IPS-15b (cell line): ENCODE results near the gene ZMIZ2.

Source experiments
- H3K27me3 ChIP-seq: one replicate; pipeline ENCODE4 v1.6.1; 2013; ENCODE audit warnings: low read length; ENCODE audit not compliant: control insufficient read depth, insufficient read depth
- H3K36me3 ChIP-seq: one replicate; pipeline ENCODE4 v1.6.1; 2013; ENCODE audit warnings: low read length; ENCODE audit not compliant: control insufficient read depth, insufficient read depth
- H3K4me1 ChIP-seq: one replicate; pipeline ENCODE4 v1.6.1; 2013; ENCODE audit warnings: mild to moderate bottlenecking, low read length; ENCODE audit not compliant: control insufficient read depth, insufficient read depth
- H3K4me3 ChIP-seq: one replicate; pipeline ENCODE4 v1.5.1; 2013; ENCODE audit warnings: low read depth, low read length
- H3K9ac ChIP-seq: one replicate; pipeline ENCODE4 v1.6.1; 2013; ENCODE audit warnings: low read depth, mild to moderate bottlenecking, low read length
- H3K9me3 ChIP-seq: one replicate; pipeline ENCODE4 v1.6.1; 2013; ENCODE audit warnings: mild to moderate bottlenecking, low read length; ENCODE audit not compliant: control insufficient read depth, insufficient read depth

ZMIZ2 gene

DNA sequence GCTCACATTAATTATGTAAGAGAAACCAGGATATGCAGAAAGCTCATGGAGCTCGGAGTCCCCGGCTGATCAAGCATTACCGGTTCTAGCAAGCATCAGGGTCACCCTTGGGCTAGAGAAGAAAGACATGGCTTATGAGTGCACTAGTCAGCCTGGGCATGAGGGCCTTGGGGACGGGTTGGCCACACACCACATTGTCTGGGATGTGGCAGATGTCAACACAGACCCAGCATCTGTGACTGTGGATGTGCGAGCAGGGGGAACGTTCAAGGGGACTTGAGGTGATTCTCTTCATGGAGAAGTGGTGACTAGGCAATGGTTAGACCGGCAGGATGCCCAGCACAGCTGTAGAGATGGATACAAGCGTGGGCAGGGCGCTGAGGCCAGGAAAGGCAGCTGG lies 13.7 kb downstream of the ZMIZ2 start:
- Histone ChIP-seq H3K27me3 (no peaks in the 10 kb centered on the region), H3K9ac (no peak overlapping the region), H3K36me3 (peaks cover 72% of the 10 kb centered on the region), H3K4me3 (no peak overlapping the region), H3K9me3 (no peaks in the 10 kb centered on the region), H3K4me1 (peaks cover 2% of the 10 kb centered on the region)

- H3K9me3 ChIP-seq, result no peaks in the 10 kb centered on the region
- H3K4me3 ChIP-seq, result no peak overlapping the region
- H3K9ac ChIP-seq, result no peak overlapping the region
- peaks cover 2% of the 10 kb centered on the region for H3K4me1 ChIP-seq
- peaks cover 73% of the 10 kb centered on the region for H3K36me3 ChIP-seq
- H3K27me3 ChIP-seq, result no peaks in the 10 kb centered on the region
Measured at GRCh38 chr7:44762726-44763522, 14.3 kb downstream of the ZMIZ2 start.

- Histone ChIP-seq H3K4me3 (no peak overlapping the region), H3K9me3 (no peaks in the 10 kb centered on the region), H3K27me3 (no peaks in the 10 kb centered on the region), H3K4me1 (peaks cover 2% of the 10 kb centered on the region), H3K9ac (no peak overlapping the region), H3K36me3 (peaks cover 72% of the 10 kb centered on the region)
Measured at GRCh38 chr7:44764081-44764480, 15.4 kb downstream of the ZMIZ2 start.

- Histone ChIP-seq H3K4me1 (peaks cover 2% of the 10 kb centered on the region), H3K36me3 (peaks cover 66% of the 10 kb centered on the region), H3K27me3 (no peaks in the 10 kb centered on the region), H3K9ac (no peak overlapping the region), H3K9me3 (no peaks in the 10 kb centered on the region), H3K4me3 (no peak overlapping the region)
Measured at GRCh38 chr7:44764665-44765578, 16.3 kb downstream of the ZMIZ2 start.

DNA sequence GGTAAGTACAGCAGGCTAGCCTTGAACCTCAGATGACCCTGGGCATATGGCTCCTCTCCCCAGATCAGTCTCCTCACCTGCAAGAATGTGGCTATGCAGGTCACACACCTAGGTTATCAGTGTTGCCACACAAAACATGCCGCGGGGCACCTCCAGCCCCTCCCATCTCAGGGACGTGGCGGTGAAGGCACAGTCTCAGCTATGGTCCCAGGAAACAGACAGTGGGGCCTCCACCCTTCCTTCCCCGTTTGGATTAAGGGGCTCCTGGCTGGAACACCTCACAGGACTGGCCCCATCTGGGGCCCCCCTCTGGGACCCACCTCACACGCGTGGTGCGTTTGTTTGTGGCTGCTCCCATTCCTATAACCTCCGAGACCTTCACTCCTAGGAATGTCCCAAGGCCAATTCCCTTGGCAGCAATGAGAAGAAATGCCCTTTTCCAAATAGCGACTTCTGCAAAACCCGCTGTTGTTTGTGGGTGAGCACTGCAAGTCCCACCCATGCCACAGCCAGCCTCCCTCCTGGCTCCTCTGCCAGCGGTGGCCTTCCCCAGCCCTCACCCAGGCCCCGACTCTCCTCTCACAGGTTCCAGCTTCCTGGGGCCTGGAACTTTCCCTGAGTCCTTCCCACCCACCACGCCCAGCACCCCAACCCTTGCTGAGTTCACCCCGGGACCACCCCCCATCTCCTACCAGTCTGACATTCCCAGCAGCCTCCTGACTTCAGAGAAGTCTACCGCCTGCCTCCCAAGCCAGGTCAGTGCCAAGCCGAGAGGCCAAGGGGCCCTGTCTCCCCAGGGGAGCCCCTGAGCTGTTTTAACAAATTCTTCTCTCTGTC lies 17.1 kb downstream of the ZMIZ2 start:
- peaks cover 66% of the 10 kb centered on the region for H3K36me3 ChIP-seq
- H3K9ac ChIP-seq, result no peak overlapping the region
- H3K27me3 ChIP-seq, result no peaks in the 10 kb centered on the region
- H3K4me1 ChIP-seq, result peaks cover 2% of the 10 kb centered on the region
- no peak overlapping the region for H3K4me3 ChIP-seq
- H3K9me3 ChIP-seq, result no peaks in the 10 kb centered on the region

- Histone ChIP-seq H3K36me3 (peaks cover 61% of the 10 kb centered on the region), H3K9ac (no peak overlapping the region), H3K4me3 (no peak overlapping the region), H3K9me3 (no peaks in the 10 kb centered on the region), H3K4me1 (peaks cover 2% of the 10 kb centered on the region), H3K27me3 (no peaks in the 10 kb centered on the region)
Measured at GRCh38 chr7:44766416-44766801, 17.8 kb downstream of the ZMIZ2 start.

GRCh38 chr7:44767134-44767911 lies 18.7 kb downstream of the ZMIZ2 start:
- H3K36me3 ChIP-seq, result peaks cover 56% of the 10 kb centered on the region
- H3K9ac ChIP-seq, result no peak overlapping the region
- H3K9me3 ChIP-seq, result no peaks in the 10 kb centered on the region

GRCh38 chr7:44767912-44768627 lies 19.4 kb downstream of the ZMIZ2 start:
- Histone ChIP-seq H3K27me3 (no peaks in the 10 kb centered on the region), H3K9ac (no peak overlapping the region), H3K9me3 (no peaks in the 10 kb centered on the region), H3K4me3 (no peak overlapping the region), H3K4me1 (no peaks in the 10 kb centered on the region), H3K36me3 (peaks cover 48% of the 10 kb centered on the region)

More at GRCh38 chr7:44767134-44767911, 18.7 kb downstream of the ZMIZ2 start:
- H3K27me3 ChIP-seq, result no peaks in the 10 kb centered on the region
- no peaks in the 10 kb centered on the region for H3K4me1 ChIP-seq
- no peak overlapping the region for H3K4me3 ChIP-seq

DNA sequence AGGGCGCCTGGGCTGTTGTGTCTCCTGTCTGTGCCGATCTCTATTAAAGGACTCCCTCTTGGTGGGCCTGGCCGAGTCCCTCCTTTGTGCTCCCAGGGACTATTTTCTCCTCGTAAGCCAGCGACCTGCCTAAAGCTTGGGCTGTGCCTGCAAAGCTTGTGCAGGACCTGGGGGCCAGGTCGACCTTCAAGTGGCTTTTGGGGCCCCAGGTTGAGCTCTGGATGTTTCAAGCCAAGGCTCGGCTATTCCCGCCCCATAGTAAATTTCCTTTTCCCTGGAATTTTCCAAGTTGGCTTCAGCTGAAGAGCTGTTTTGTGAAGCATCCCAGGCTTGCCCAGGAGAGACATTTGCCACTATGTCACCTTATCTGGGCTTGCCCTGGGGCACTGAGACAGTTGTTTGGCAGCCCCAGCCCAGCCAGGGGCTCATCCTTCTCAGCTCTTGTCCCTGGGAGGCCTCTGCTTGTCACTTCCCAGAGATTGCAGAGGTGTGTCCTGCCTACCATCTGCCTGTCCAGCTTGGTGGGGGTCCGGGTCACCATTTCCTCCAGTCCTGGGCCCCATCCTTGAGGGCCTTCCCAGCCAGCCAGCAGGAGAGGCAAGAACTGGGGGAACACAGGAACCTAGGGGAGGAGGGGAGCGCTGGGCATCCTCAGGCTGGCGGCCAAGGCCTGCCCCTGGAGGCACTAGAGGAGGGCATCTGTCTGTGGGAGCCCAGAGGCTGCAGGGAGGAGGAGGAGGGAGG lies 20.2 kb downstream of the ZMIZ2 start:
- Histone ChIP-seq H3K4me1 (no peaks in the 10 kb centered on the region), H3K36me3 (peaks cover 41% of the 10 kb centered on the region), H3K9ac (no peak overlapping the region), H3K9me3 (no peaks in the 10 kb centered on the region), H3K4me3 (no peak overlapping the region), H3K27me3 (no peaks in the 10 kb centered on the region)

- Histone ChIP-seq H3K4me1 (no peaks in the 10 kb centered on the region), H3K27me3 (no peaks in the 10 kb centered on the region), H3K9ac (no peak overlapping the region), H3K9me3 (no peaks in the 10 kb centered on the region), H3K4me3 (no peak overlapping the region), H3K36me3 (peaks cover 37% of the 10 kb centered on the region)
Measured at GRCh38 chr7:44769376-44769775, 20.7 kb downstream of the ZMIZ2 start.
